Neuronal stem cell (in vitro differentiated cells): Measurements from ENCODE around the gene SIRPD.
"Not testable (repeated sequence)": the region's sequence is repeated elsewhere in the genome, so short reads cannot be mapped to it uniquely, and the experiment has no call there.

Experiments used
- DNase-seq: peaks from one replicate; pipeline ENCODE4 v3.0.0-alpha.2; 2013; ENCODE audit warnings: low spot score
- H2AFZ ChIP-seq: one replicate; pipeline ENCODE4 v1.6.1; 2013; ENCODE audit warnings: mild to moderate bottlenecking, low read length, inconsistent platforms
- H2AK5ac ChIP-seq: 2 replicates; pipeline ENCODE4 v1.6.1; 2013; ENCODE audit warnings: low read depth, mild to moderate bottlenecking, inconsistent platforms, low read length, moderate library complexity, mixed read lengths
- H2BK120ac ChIP-seq: 2 replicates; pipeline ENCODE4 v1.6.1; 2013; ENCODE audit warnings: low read depth, mild to moderate bottlenecking, inconsistent platforms, low read length, moderate library complexity, mixed read lengths
- H2BK12ac ChIP-seq: one replicate; pipeline ENCODE4 v1.6.1; 2013; ENCODE audit warnings: low read length, inconsistent platforms
- H2BK15ac ChIP-seq: 2 replicates; pipeline ENCODE4 v1.6.1; 2013; ENCODE audit warnings: mild to moderate bottlenecking, low read length, inconsistent platforms, mixed read lengths
- H2BK5ac ChIP-seq: one replicate; pipeline ENCODE4 v1.6.1; 2013; ENCODE audit warnings: inconsistent platforms, mild to moderate bottlenecking, low read length, moderate library complexity
- H3K14ac ChIP-seq: one replicate; pipeline ENCODE4 v1.6.1; 2013; ENCODE audit warnings: low read length, inconsistent platforms
- H3K18ac ChIP-seq: 2 replicates; pipeline ENCODE4 v1.6.1; 2013; ENCODE audit warnings: low read length, inconsistent platforms
- H3K23ac ChIP-seq: 2 replicates; pipeline ENCODE4 v1.6.1; 2013; ENCODE audit warnings: low read depth, mild to moderate bottlenecking, mixed read lengths, low read length, inconsistent platforms; ENCODE audit not compliant: poor library complexity
- H3K27ac ChIP-seq: replicated peaks from 3 replicates; pipeline ENCODE4 v1.5.1; 2013; ENCODE audit warnings: low read length, inconsistent platforms
- H3K27me3 ChIP-seq, 3 experiments: 2 replicates each; pipeline ENCODE4 v1.6.1; 2013; ENCODE audit warnings: low read length in 3 of 3, mild to moderate bottlenecking in 2 of 3, inconsistent platforms in 1 of 3, low read depth in 1 of 3, mixed read lengths in 1 of 3, moderate library complexity in 1 of 3; ENCODE audit not compliant: control insufficient read depth in 3 of 3, insufficient read depth in 3 of 3
- H3K36me3 ChIP-seq, 2 donors: replicated peaks in 1 of 2; 2 replicates each; pipeline ENCODE4 v1.6.1; 2013; ENCODE audit warnings: low read length in 2 of 2; ENCODE audit not compliant: control insufficient read depth in 2 of 2, insufficient read depth in 2 of 2
- H3K4ac ChIP-seq: 2 replicates; pipeline ENCODE4 v1.6.1; 2013; ENCODE audit warnings: inconsistent platforms, mild to moderate bottlenecking, low read length, moderate library complexity
- H3K4me1 ChIP-seq, 2 donors: 1 replicate in 1 of 2; 2 replicates in 1 of 2; pipeline ENCODE4 v1.6.1; 2013; ENCODE audit warnings: low read length in 2 of 2, low read depth in 1 of 2; ENCODE audit not compliant: control insufficient read depth in 2 of 2, insufficient read depth in 1 of 2
- H3K4me2 ChIP-seq: one replicate; pipeline ENCODE4 v1.6.1; 2013; ENCODE audit warnings: mild to moderate bottlenecking, low read length, inconsistent platforms; ENCODE audit not compliant: insufficient read depth, poor library complexity, severe bottlenecking
- H3K4me3 ChIP-seq, 2 donors: 2 replicates each; pipeline ENCODE4 v1.5.1; 2013; ENCODE audit warnings: low read length in 2 of 2, mild to moderate bottlenecking in 2 of 2, inconsistent platforms in 1 of 2, moderate library complexity in 1 of 2
- H3K79me1 ChIP-seq: one replicate; pipeline ENCODE4 v1.6.1; 2013; ENCODE audit warnings: low read depth, mild to moderate bottlenecking, inconsistent platforms, low read length, moderate library complexity
- H3K9ac ChIP-seq: one replicate; pipeline ENCODE4 v1.6.1; 2013; ENCODE audit warnings: mild to moderate bottlenecking, low read depth, low read length, inconsistent platforms; ENCODE audit not compliant: poor library complexity
- H3K9me3 ChIP-seq, 2 donors: replicated peaks in 1 of 2; 2 replicates each; pipeline versions ENCODE3 to v1.6.1; 2013; ENCODE audit warnings: low read length in 2 of 2, mild to moderate bottlenecking in 2 of 2, inconsistent platforms in 1 of 2, low read depth in 1 of 2, mixed read lengths in 1 of 2, moderate library complexity in 1 of 2; ENCODE audit not compliant: control insufficient read depth in 2 of 2, insufficient read depth in 1 of 2
- H4K8ac ChIP-seq: one replicate; pipeline ENCODE4 v1.6.1; 2013; ENCODE audit warnings: low read depth, mild to moderate bottlenecking, inconsistent platforms, low read length, moderate library complexity
- H4K91ac ChIP-seq: one replicate; pipeline ENCODE4 v1.6.1; 2013; ENCODE audit warnings: low read length, low read depth, mild to moderate bottlenecking, inconsistent platforms; ENCODE audit not compliant: poor library complexity
- WGBS, 2 donors: extraction: QIAGEN DNeasy Blood & Tissue Kit; methylation state at CpG; one replicate each; pipeline ENCODE4 v1.1.7; 2013; ENCODE audit warnings: missing lambda C conversion rate in 2 of 2, mixed read lengths in 1 of 2; ENCODE audit not compliant: insufficient read length in 2 of 2, insufficient replicate concordance in 1 of 2; ENCODE audit errors: extremely low coverage in 2 of 2; 5-methylcytosine and 5-hydroxymethylcytosine counted together

The SIRPD gene

GRCh38 chr20:1500496-1500895 is 57.0 kb downstream of the SIRPD start:
- Histone ChIP-seq H2BK120ac (no peak overlapping the region), H2AK5ac (no peak overlapping the region), H3K4me2 (no peak overlapping the region), H4K8ac (no peak overlapping the region), H3K79me1 (no peaks in the 10 kb centered on the region), H3K4me3 (no peak overlapping the region), H2BK12ac (no peak overlapping the region), H3K23ac (no peak overlapping the region), H3K36me3 (no peaks in the 10 kb centered on the region), H3K9me3 (no peaks in the 10 kb centered on the region), H3K4me1 (no peaks in the 10 kb centered on the region), H3K9ac (no peak overlapping the region), H3K27ac (no peak overlapping the region), H2BK15ac (no peak overlapping the region), H3K18ac (no peak overlapping the region), H4K91ac (no peak overlapping the region), H2BK5ac (no peak overlapping the region), H2AFZ (no peak overlapping the region), H3K27me3 (no peaks in the 10 kb centered on the region), H3K4ac (no peak overlapping the region), H3K14ac (no peak overlapping the region)
- no CpG with 5 or more reads among the region's 3 CpGs for WGBS, 2 donors
- DNase-seq, result no peak

- Histone ChIP-seq H2BK12ac (no peak overlapping the region), H2BK5ac (no peak overlapping the region), H3K79me1 (no peaks in the 10 kb centered on the region), H4K8ac (no peak overlapping the region), H3K4me2 (no peak overlapping the region), H3K27ac (no peak overlapping the region), H2AFZ (no peak overlapping the region), H3K14ac (no peak overlapping the region), H4K91ac (no peak overlapping the region), H3K27me3 (no peaks in the 10 kb centered on the region), H3K36me3 (no peaks in the 10 kb centered on the region), H3K4ac (no peak overlapping the region), H2BK15ac (no peak overlapping the region), H3K9me3 (no peaks in the 10 kb centered on the region), H2BK120ac (no peak overlapping the region), H3K18ac (no peak overlapping the region), H2AK5ac (no peak overlapping the region), H3K23ac (no peak overlapping the region), H3K4me3 (no peak overlapping the region), H3K9ac (no peak overlapping the region), H3K4me1 (no peaks in the 10 kb centered on the region)
- no peak for DNase-seq
- WGBS, 2 donors, result no CpG with 5 or more reads among the region's 8 CpGs
Observed at GRCh38 chr20:1499528-1500420, 57.7 kb downstream of the SIRPD start.

DNA sequence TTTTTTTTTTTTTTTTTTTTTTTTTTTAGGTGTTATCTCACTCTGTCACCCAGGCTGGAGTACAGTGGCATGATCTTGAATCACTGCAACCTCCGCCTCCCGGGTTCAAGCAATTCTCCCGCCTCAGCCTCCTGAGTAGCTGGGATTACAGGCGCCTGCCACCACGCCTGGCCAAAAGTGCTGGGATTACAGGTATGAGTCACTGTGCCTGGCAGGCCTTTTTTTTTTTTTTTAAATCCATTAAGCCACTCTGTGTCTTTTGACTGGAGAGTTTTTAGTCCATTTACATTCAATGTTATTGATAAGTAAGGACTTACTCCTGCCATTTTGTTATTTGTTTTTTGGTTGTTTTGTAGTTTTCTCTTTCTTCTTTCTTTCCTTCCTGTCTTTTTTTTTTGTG is 60.1 kb downstream of the SIRPD start:
- not testable (repeated sequence) for H3K9me3 ChIP-seq, DNase-seq, H4K8ac ChIP-seq, H3K14ac ChIP-seq, H2BK120ac ChIP-seq, H2BK5ac ChIP-seq, H3K79me1 ChIP-seq, H3K4me1 ChIP-seq, H4K91ac ChIP-seq, H3K4me3 ChIP-seq, H2BK15ac ChIP-seq, H3K18ac ChIP-seq, H3K27me3 ChIP-seq, H3K23ac ChIP-seq, H3K4ac ChIP-seq, H2BK12ac ChIP-seq, H2AFZ ChIP-seq, H3K9ac ChIP-seq, H2AK5ac ChIP-seq, H3K36me3 ChIP-seq, H3K4me2 ChIP-seq, H3K27ac ChIP-seq
- no CpG with 5 or more reads among the region's 5 CpGs for WGBS, 2 donors

GRCh38 chr20:1496930-1497329 is 60.6 kb downstream of the SIRPD start:
- Histone ChIP-seq H3K23ac (no peak overlapping the region), H3K4ac (no peak overlapping the region), H3K9ac (no peak overlapping the region), H4K91ac (no peak overlapping the region), H2BK15ac (no peak overlapping the region), H2AFZ (no peak overlapping the region), H3K79me1 (no peaks in the 10 kb centered on the region), H3K14ac (no peak overlapping the region), H3K9me3 (peaks cover 0 to 2% of the 10 kb centered on the region in 2 donors), H3K4me1 (no peaks in the 10 kb centered on the region), H3K27me3 (peaks cover 0 to 9% (median 0%) of the 10 kb centered on the region in 3 experiments), H3K27ac (no peak overlapping the region), H2BK12ac (no peak overlapping the region), H4K8ac (no peak overlapping the region), H3K18ac (no peak overlapping the region), H3K4me2 (no peak overlapping the region), H2BK5ac (no peak overlapping the region), H2AK5ac (no peak overlapping the region), H3K36me3 (no peaks in the 10 kb centered on the region), H2BK120ac (no peak overlapping the region), H3K4me3 (no peak overlapping the region)
- WGBS, 2 donors, result no CpG with 5 or more reads among the region's 3 CpGs
- no peak for DNase-seq
